Measurements from ENCODE around the gene ABLIM2. TPM values are rescaled to one million over a fixed set of nuclear protein-coding genes. Genes with fewer than 3 reads are reported as not detected.

The ABLIM2 gene
- total and polyA plus RNA-seq, 10 of the 15 experiments (the other 5 are each of a cell fraction or from before 2014, with no cell fraction given) = 0.03 to 0.15 (median 0.05) TPM; not detected in 7

GRCh38 chr4:8026453-8026852, 132.2 kb downstream of the ABLIM2 start:
- no peak overlapping the region for H3K4me2 ChIP-seq (ENCODE audit: control insufficient read depth, insufficient read depth)
- ChIA-PET CTCF (no interaction called here), POLR2A (no interaction called here), RAD21 (ENCODE audit: unreplicated experiment) (no interaction called here), SMC1A (ENCODE audit: uncharacterized antibody, unreplicated experiment) (no interaction called here)
- no peaks in the 10 kb centered on the region for H3K27me3 ChIP-seq (replicated peaks in 1 of 2; ENCODE audit: control insufficient read depth in 2 of 2, insufficient read depth in 2 of 2, low read length in 1 of 2)
- no peak overlapping the region for H3K4me3 ChIP-seq
- DNase-seq (ENCODE audit: low read depth, low spot score) (no peak), FAIRE-seq (no peak), ATAC-seq (no peak)
- WGBS (ENCODE audit: insufficient coverage, insufficient replicate concordance, low lambda C conversion rate, missing lambda C conversion rate) = 14% methylated on average over 3 of the region's 3 CpGs
- no peaks in the 10 kb centered on the region for H3K79me2 ChIP-seq (ENCODE audit: control insufficient read depth, insufficient read depth, low read length)
- BruUV-seq (replicated peaks) = no TSS peak
- H3K27ac ChIP-seq (ENCODE audit: control insufficient read depth, insufficient read depth) = no peak overlapping the region
- no peak overlapping the region for H2AFZ ChIP-seq (ENCODE audit: control insufficient read depth, low read depth, low read length)
- H3K9ac ChIP-seq (ENCODE audit: control insufficient read depth, insufficient read depth, low read length) = no peak overlapping the region
- H3K9me3 ChIP-seq (replicated peaks; ENCODE audit: control insufficient read depth, insufficient read depth, low read length) = no peaks in the 10 kb centered on the region
- in situ Hi-C loops (cut with MboI) (no loop called here), intact Hi-C loops (cut with micrococcal nuclease; ENCODE audit: unreplicated experiment) (no loop called here)
- H4K20me1 ChIP-seq (ENCODE audit: control insufficient read depth, insufficient read depth) = no peaks in the 10 kb centered on the region
- H3K4me1 ChIP-seq (ENCODE audit: control insufficient read depth, insufficient read depth, low read length) = no peaks in the 10 kb centered on the region
- no peaks in the 10 kb centered on the region for H3K36me3 ChIP-seq (ENCODE audit: control insufficient read depth in 2 of 2, insufficient read depth in 2 of 2, low read length in 1 of 2)
- no peak for TF ChIP-seq NFYA (IDR thresholded peaks at IDR 0.05; ENCODE audit: borderline replicate concordance, low read depth, low read length)
- TF ChIP-seq REST (IDR thresholded peaks at IDR 0.05; ENCODE audit: low read depth, low read length) = no peak
- no peak for TF ChIP-seq NFIC (IDR thresholded peaks at IDR 0.05; ENCODE audit: low read depth, low read length)
- no peak for TF ChIP-seq PAX5 (IDR thresholded peaks at IDR 0.05; ENCODE audit: borderline replicate concordance, low read depth, low read length)
- TF ChIP-seq CHD1 (IDR thresholded peaks at IDR 0.05; ENCODE audit: low read depth, low read length) = no peak
- no peak for TF ChIP-seq IRF4 (IDR thresholded peaks at IDR 0.05; ENCODE audit: low read depth, low read length)
- TF ChIP-seq, protein P1, sequence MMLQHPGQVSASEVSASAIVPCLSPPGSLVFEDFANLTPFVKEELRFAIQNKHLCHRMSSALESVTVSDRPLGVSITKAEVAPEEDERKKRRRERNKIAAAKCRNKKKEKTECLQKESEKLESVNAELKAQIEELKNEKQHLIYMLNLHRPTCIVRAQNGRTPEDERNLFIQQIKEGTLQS (IDR thresholded peaks at IDR 0.05; ENCODE audit: borderline replicate concordance, extremely low read depth, low read depth, low read length) = no peak
- TF ChIP-seq CHD4 (IDR thresholded peaks at IDR 0.05) = no peak
- TF ChIP-seq, protein P2, sequence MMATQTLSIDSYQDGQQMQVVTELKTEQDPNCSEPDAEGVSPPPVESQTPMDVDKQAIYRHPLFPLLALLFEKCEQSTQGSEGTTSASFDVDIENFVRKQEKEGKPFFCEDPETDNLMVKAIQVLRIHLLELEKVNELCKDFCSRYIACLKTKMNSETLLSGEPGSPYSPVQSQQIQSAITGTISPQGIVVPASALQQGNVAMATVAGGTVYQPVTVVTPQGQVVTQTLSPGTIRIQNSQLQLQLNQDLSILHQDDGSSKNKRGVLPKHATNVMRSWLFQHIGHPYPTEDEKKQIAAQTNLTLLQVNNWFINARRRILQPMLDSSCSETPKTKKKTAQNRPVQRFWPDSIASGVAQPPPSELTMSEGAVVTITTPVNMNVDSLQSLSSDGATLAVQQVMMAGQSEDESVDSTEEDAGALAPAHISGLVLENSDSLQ (IDR thresholded peaks at IDR 0.05) = no peak
- TF ChIP-seq EZH2 (IDR thresholded peaks at IDR 0.05; ENCODE audit: borderline replicate concordance, control insufficient read depth, low read depth, low read length) = no peak
- TF ChIP-seq NFYB (IDR thresholded peaks at IDR 0.05; ENCODE audit: insufficient read depth, low read depth, low read length) = no peak
- TF ChIP-seq MTA2 (IDR thresholded peaks at IDR 0.05; ENCODE audit: low read depth) = no peak
- TF ChIP-seq, protein P3, sequence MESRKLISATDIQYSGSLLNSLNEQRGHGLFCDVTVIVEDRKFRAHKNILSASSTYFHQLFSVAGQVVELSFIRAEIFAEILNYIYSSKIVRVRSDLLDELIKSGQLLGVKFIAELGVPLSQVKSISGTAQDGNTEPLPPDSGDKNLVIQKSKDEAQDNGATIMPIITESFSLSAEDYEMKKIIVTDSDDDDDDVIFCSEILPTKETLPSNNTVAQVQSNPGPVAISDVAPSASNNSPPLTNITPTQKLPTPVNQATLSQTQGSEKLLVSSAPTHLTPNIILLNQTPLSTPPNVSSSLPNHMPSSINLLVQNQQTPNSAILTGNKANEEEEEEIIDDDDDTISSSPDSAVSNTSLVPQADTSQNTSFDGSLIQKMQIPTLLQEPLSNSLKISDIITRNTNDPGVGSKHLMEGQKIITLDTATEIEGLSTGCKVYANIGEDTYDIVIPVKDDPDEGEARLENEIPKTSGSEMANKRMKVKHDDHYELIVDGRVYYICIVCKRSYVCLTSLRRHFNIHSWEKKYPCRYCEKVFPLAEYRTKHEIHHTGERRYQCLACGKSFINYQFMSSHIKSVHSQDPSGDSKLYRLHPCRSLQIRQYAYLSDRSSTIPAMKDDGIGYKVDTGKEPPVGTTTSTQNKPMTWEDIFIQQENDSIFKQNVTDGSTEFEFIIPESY (IDR thresholded peaks at IDR 0.05) = no peak
- no peak for TF ChIP-seq ZNF207 (IDR thresholded peaks at IDR 0.05; ENCODE audit: borderline replicate concordance)
- TF ChIP-seq ASH2L (IDR thresholded peaks at IDR 0.05; ENCODE audit: borderline replicate concordance, low read depth) = no peak
- TF ChIP-seq BMI1 (IDR thresholded peaks at IDR 0.05; ENCODE audit: borderline replicate concordance) = no peak
- TF ChIP-seq, protein P4, sequence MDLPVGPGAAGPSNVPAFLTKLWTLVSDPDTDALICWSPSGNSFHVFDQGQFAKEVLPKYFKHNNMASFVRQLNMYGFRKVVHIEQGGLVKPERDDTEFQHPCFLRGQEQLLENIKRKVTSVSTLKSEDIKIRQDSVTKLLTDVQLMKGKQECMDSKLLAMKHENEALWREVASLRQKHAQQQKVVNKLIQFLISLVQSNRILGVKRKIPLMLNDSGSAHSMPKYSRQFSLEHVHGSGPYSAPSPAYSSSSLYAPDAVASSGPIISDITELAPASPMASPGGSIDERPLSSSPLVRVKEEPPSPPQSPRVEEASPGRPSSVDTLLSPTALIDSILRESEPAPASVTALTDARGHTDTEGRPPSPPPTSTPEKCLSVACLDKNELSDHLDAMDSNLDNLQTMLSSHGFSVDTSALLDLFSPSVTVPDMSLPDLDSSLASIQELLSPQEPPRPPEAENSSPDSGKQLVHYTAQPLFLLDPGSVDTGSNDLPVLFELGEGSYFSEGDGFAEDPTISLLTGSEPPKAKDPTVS (IDR thresholded peaks at IDR 0.05; ENCODE audit: low read depth, low read length) = no peak
